ENCODE results near the gene CUL4A. TPM values are rescaled to one million over a fixed set of nuclear protein-coding genes. Genes with fewer than 3 reads are reported as not detected.

CUL4A gene
- total and polyA plus RNA-seq, 2 donors (not counting 3 experiments of a cell fraction or from before 2014, with no cell fraction given), result 37.9 to 80.0 TPM

DNA sequence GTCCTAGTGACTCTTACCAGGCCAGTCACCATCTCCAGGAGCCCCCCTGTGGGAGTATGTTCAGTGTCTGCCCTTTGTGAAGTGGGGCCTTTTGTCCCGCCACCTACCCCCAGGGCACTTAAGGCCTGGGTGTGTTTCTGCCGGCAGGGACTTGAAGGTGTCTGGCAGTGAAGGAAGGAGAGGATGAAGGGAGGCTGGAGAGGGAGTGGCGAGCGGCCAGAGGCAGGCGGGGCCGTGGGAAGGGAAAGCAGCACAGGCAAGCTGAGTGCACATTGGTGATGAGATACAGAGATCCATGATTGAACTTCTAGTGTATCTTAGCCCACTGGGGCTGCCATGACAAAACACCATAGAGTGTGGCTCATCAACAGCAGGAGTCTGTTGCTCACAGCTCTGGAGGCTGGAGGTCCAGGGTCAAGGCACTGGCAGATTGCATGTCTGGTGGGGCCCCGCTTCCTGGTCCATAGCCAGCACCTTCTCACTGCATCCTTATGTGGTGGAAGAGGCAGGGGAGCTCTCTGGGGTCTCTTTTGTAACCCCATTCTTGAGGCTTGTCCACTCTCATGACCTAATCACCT lies 17.5 kb downstream of the CUL4A start:
- H4K20me1 ChIP-seq (replicated peaks; ENCODE audit: control insufficient read depth, extremely low read depth, insufficient read depth, low read length), result no peaks in the 10 kb centered on the region
- no TSS peak for BruUV-seq (replicated peaks)
- H3K9me1 ChIP-seq (replicated peaks; ENCODE audit: control insufficient read depth, extremely low read depth, insufficient read depth, low read length), result no peaks in the 10 kb centered on the region
- dilution Hi-C loops (cut with MboI; ENCODE audit: extremely low pct_ligation_motif_present, low sequenced_read_pairs), result no loop called here
- no peak overlapping the region for H3K4me2 ChIP-seq (ENCODE audit: insufficient read depth, low read length)
- intact Hi-C loops (cut with micrococcal nuclease), result no loop called here
- H3K27ac ChIP-seq (ENCODE audit: insufficient read depth, low read depth, low read length), result no peak overlapping the region
- peaks cover 14% of the 10 kb centered on the region for H3K79me2 ChIP-seq (ENCODE audit: control insufficient read depth, insufficient read depth, low read length)
- H3K36me3 ChIP-seq (ENCODE audit: control insufficient read depth in 2 of 2, extremely low read depth in 1 of 2, insufficient read depth in 2 of 2, low read length in 2 of 2), result peaks cover 7 to 39% of the 10 kb centered on the region in 2 experiments
- no peaks in the 10 kb centered on the region for H3K9me3 ChIP-seq (replicated peaks; ENCODE audit: control insufficient read depth, insufficient read depth, low read length)
- no peaks in the 10 kb centered on the region for H3K27me3 ChIP-seq (ENCODE audit: control insufficient read depth in 2 of 2, insufficient read depth in 2 of 2, low read length in 2 of 2)
- CTCF ChIA-PET, result interaction anchor here (0.6 to 0.7 kb wide), 2 partner anchors 11 to 44 kb away, joined by 3 read pairs; no protein-coding TSS in a partner anchor
- no peak overlapping the region for H3K4me3 ChIP-seq (replicated peaks in 1 of 3; ENCODE audit: insufficient read depth in 1 of 3, low read depth in 1 of 3, low read length in 3 of 3)
- FAIRE-seq (no peak), DNase-seq (ENCODE audit: low read depth, low spot score) (no peak)
- H2AFZ ChIP-seq (ENCODE audit: low read depth, low read length), result no peak overlapping the region
- no peak overlapping the region for H3K9ac ChIP-seq (replicated peaks; ENCODE audit: extremely low read depth, insufficient read depth, low read length)
- TF ChIP-seq JUN (IDR thresholded peaks at IDR 0.05; ENCODE audit: borderline replicate concordance, insufficient read depth, insufficient read length, low read depth), result no peak
- TF ChIP-seq FOS (IDR thresholded peaks at IDR 0.05; ENCODE audit: borderline replicate concordance, insufficient read depth, low read length), result no peak
- TF ChIP-seq POLR2AphosphoS5 (IDR thresholded peaks at IDR 0.05; ENCODE audit: insufficient read depth, low read depth, low read length), result no peak
- no peak for TF ChIP-seq MYC (IDR thresholded peaks at IDR 0.05; ENCODE audit: low read depth, low read length)
- no peak for TF ChIP-seq POLR2A (IDR thresholded peaks at IDR 0.05; ENCODE audit: low read depth, low read length)
- no peak for TF ChIP-seq GATA2 (IDR thresholded peaks at IDR 0.05; ENCODE audit: insufficient read depth, insufficient read length, low read depth, low read length)
- TF ChIP-seq, protein P1, sequence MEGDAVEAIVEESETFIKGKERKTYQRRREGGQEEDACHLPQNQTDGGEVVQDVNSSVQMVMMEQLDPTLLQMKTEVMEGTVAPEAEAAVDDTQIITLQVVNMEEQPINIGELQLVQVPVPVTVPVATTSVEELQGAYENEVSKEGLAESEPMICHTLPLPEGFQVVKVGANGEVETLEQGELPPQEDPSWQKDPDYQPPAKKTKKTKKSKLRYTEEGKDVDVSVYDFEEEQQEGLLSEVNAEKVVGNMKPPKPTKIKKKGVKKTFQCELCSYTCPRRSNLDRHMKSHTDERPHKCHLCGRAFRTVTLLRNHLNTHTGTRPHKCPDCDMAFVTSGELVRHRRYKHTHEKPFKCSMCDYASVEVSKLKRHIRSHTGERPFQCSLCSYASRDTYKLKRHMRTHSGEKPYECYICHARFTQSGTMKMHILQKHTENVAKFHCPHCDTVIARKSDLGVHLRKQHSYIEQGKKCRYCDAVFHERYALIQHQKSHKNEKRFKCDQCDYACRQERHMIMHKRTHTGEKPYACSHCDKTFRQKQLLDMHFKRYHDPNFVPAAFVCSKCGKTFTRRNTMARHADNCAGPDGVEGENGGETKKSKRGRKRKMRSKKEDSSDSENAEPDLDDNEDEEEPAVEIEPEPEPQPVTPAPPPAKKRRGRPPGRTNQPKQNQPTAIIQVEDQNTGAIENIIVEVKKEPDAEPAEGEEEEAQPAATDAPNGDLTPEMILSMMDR (IDR thresholded peaks at IDR 0.05; ENCODE audit: extremely low read depth in 1 of 2, insufficient read depth in 1 of 2, low read depth in 1 of 2, low read length in 2 of 2), result no peak
- no peaks in the 10 kb centered on the region for H3K4me1 ChIP-seq (ENCODE audit: control insufficient read depth, extremely low read depth, insufficient read depth, low read length)
- POLR2A ChIA-PET, result no interaction called here

Measured in endothelial cell of umbilical vein (primary cell).